H9 (cell line): ENCODE data around the gene LHPP. TPM values are rescaled to one million over a fixed set of nuclear protein-coding genes. Genes with fewer than 3 reads are reported as not detected.

Experiments used
- DNase-seq: peaks from one replicate; pipeline ENCODE4 v3.0.0-alpha.2; 2017
- H2AFZ ChIP-seq: one replicate; pipeline ENCODE4 v1.6.1; 2013; ENCODE audit warnings: mild to moderate bottlenecking, low read length, control low read depth, moderate library complexity
- H2AK5ac ChIP-seq: 2 replicates; pipeline ENCODE4 v1.6.1; 2013; ENCODE audit warnings: low read length, control low read depth, mixed read lengths; ENCODE audit not compliant: insufficient read length
- H2BK120ac ChIP-seq: one replicate; pipeline ENCODE4 v1.6.1; 2013; ENCODE audit warnings: low read depth, mild to moderate bottlenecking, low read length, control low read depth, inconsistent platforms; ENCODE audit not compliant: poor library complexity, severe bottlenecking
- H2BK12ac ChIP-seq: 2 replicates; pipeline ENCODE4 v1.6.1; 2013; ENCODE audit warnings: low read length, control low read depth, mixed read lengths, low read depth; ENCODE audit not compliant: insufficient read length
- H2BK15ac ChIP-seq: 2 replicates; pipeline ENCODE4 v1.6.1; 2013; ENCODE audit warnings: low read depth, low read length, control low read depth
- H2BK20ac ChIP-seq: one replicate; pipeline ENCODE4 v1.6.1; 2013; ENCODE audit warnings: low read depth, mild to moderate bottlenecking, low read length, control low read depth, inconsistent platforms; ENCODE audit not compliant: poor library complexity, severe bottlenecking
- H2BK5ac ChIP-seq: 2 replicates; pipeline ENCODE4 v1.6.1; 2013; ENCODE audit warnings: low read length, control low read depth, mixed read lengths; ENCODE audit not compliant: insufficient read length
- H3K14ac ChIP-seq: 2 replicates; pipeline ENCODE4 v1.6.1; 2013; ENCODE audit warnings: low read length, control low read depth; ENCODE audit not compliant: insufficient read depth
- H3K18ac ChIP-seq: 2 replicates; pipeline ENCODE4 v1.6.1; 2013; ENCODE audit warnings: low read depth, mild to moderate bottlenecking, mixed read lengths, low read length, control low read depth; ENCODE audit not compliant: insufficient read length
- H3K23ac ChIP-seq: 2 replicates; pipeline ENCODE4 v1.6.1; 2013; ENCODE audit warnings: low read length, control low read depth, mixed read lengths, low read depth; ENCODE audit not compliant: insufficient read length
- H3K23me2 ChIP-seq: 2 replicates; pipeline ENCODE4 v1.6.1; 2013; ENCODE audit warnings: low read depth, mild to moderate bottlenecking, mixed read lengths, low read length, control low read depth; ENCODE audit not compliant: insufficient read length, poor library complexity, severe bottlenecking
- H3K27ac ChIP-seq: 2 replicates; pipeline ENCODE4 v1.5.1; 2013; ENCODE audit warnings: low read length, control low read depth, mixed read lengths, low read depth; ENCODE audit not compliant: insufficient read length
- H3K27me3 ChIP-seq: 2 replicates; pipeline ENCODE4 v1.6.1; 2013; ENCODE audit warnings: low read length, control low read depth, inconsistent platforms; ENCODE audit not compliant: insufficient read depth
- H3K4ac ChIP-seq: 2 replicates; pipeline ENCODE4 v1.6.1; 2013; ENCODE audit warnings: low read depth, mild to moderate bottlenecking, control low read depth, inconsistent platforms, low read length, moderate library complexity
- H3K4me1 ChIP-seq: 2 replicates; pipeline ENCODE4 v1.6.1; 2013; ENCODE audit warnings: low read length, control low read depth, inconsistent platforms; ENCODE audit not compliant: insufficient read depth
- H3K4me2 ChIP-seq: 2 replicates; pipeline ENCODE4 v1.6.1; 2013; ENCODE audit warnings: low read length, control low read depth, mixed read lengths; ENCODE audit not compliant: insufficient read length, insufficient read depth
- H3K56ac ChIP-seq: 2 replicates; pipeline ENCODE4 v1.6.1; 2013; ENCODE audit warnings: low read depth, mild to moderate bottlenecking, mixed read lengths, low read length, control low read depth; ENCODE audit not compliant: insufficient read length
- H3K79me1 ChIP-seq: 2 replicates; pipeline ENCODE4 v1.6.1; 2013; ENCODE audit warnings: low read depth, mild to moderate bottlenecking, moderate library complexity, low read length, control low read depth, inconsistent platforms; ENCODE audit not compliant: insufficient read depth, poor library complexity, severe bottlenecking
- H3K79me2 ChIP-seq: 2 replicates; pipeline ENCODE4 v1.6.1; 2013; ENCODE audit warnings: low read length, control low read depth, inconsistent platforms; ENCODE audit not compliant: insufficient read depth
- H3K9ac ChIP-seq: 2 replicates; pipeline ENCODE4 v1.6.1; 2013; ENCODE audit warnings: low read length, control low read depth, mixed read lengths; ENCODE audit not compliant: insufficient read length; ENCODE audit errors: extremely low read depth
- H3K9me3 ChIP-seq: one replicate; pipeline ENCODE4 v1.6.1; 2013; ENCODE audit warnings: low read depth, low read length, inconsistent platforms; ENCODE audit not compliant: control insufficient read depth
- H3T11ph ChIP-seq: one replicate; pipeline ENCODE4 v1.6.1; 2013; ENCODE audit warnings: mild to moderate bottlenecking, low read length, control low read depth, inconsistent platforms
- H4K20me1 ChIP-seq: one replicate; pipeline ENCODE4 v1.6.1; 2013; ENCODE audit not compliant: control insufficient read depth, insufficient read length, insufficient read depth
- H4K5ac ChIP-seq: 2 replicates; pipeline ENCODE4 v1.6.1; 2013; ENCODE audit warnings: low read depth, mild to moderate bottlenecking, mixed read lengths, low read length, control low read depth; ENCODE audit not compliant: insufficient read length
- H4K8ac ChIP-seq: replicated peaks from 2 replicates; pipeline ENCODE4 v1.6.1; 2013; ENCODE audit warnings: low read length, control low read depth, mixed read lengths, low read depth; ENCODE audit not compliant: insufficient read length
- H4K91ac ChIP-seq: 2 replicates; pipeline ENCODE4 v1.6.1; 2013; ENCODE audit warnings: low read depth, mild to moderate bottlenecking, moderate library complexity, mixed read lengths, low read length, control low read depth; ENCODE audit not compliant: insufficient read length
- H3K27ac Mint-ChIP-seq, 3 experiments: 2 replicates in 2 of 3; 3 replicates in 1 of 3; pipeline ENCODE4 v1.8.0; 2020 to 2021; ENCODE audit warnings: mixed read lengths in 3 of 3, mild to moderate bottlenecking in 1 of 3, moderate library complexity in 1 of 3
- H3K27me3 Mint-ChIP-seq: 2 replicates; pipeline ENCODE4 v1.8.0; 2021; ENCODE audit warnings: low read depth, mild to moderate bottlenecking, moderate library complexity, mixed read lengths
- H3K36me3 Mint-ChIP-seq, 3 experiments: 2 replicates in 2 of 3; 3 replicates in 1 of 3; pipeline ENCODE4 v1.8.0; 2020 to 2021; ENCODE audit warnings: low read depth in 3 of 3, mixed read lengths in 3 of 3; ENCODE audit not compliant: insufficient read depth in 1 of 3
- H3K4me1 Mint-ChIP-seq, 2 experiments: 2 replicates each; pipeline ENCODE4 v1.8.0; 2020; ENCODE audit warnings: mixed read lengths in 2 of 2
- H3K4me3 Mint-ChIP-seq, 2 experiments: 2 replicates in 1 of 2; 3 replicates in 1 of 2; pipeline ENCODE4 v1.8.0; 2020 to 2021; ENCODE audit warnings: mild to moderate bottlenecking in 2 of 2, mixed read lengths in 2 of 2, moderate library complexity in 1 of 2
- H3K9me3 Mint-ChIP-seq, 2 experiments: 2 replicates in 1 of 2; 3 replicates in 1 of 2; pipeline ENCODE4 v1.8.0; 2020; ENCODE audit warnings: mild to moderate bottlenecking in 2 of 2, mixed read lengths in 2 of 2, moderate library complexity in 1 of 2
- WGBS: extraction: QIAGEN DNeasy Blood & Tissue Kit; methylation state at CpG from one replicate; pipeline ENCODE4 v1.1.7; 2013; ENCODE audit warnings: missing lambda C conversion rate, low lambda C conversion rate, mixed read lengths; ENCODE audit not compliant: insufficient read length; ENCODE audit errors: extremely low coverage; 5-methylcytosine and 5-hydroxymethylcytosine counted together
- total RNA-seq: library from RNA; stranded (reverse); gene quantifications from 2 replicates; pipeline ENCODE4 v1.2.1, GENCODE V29; 2021
- TF ChIP-seq, protein P1 (sequence below): fragments of 200-600 bp; sonication (generic); conservative IDR thresholded peaks from 3 replicates; pipeline ENCODE4 v1.8.0; 2021; ENCODE audit warnings: antibody characterized with exemption, mild to moderate bottlenecking

Gene LHPP
- total RNA-seq, 1 experiment from 2014 or later, result 29.6 TPM

- no peak overlapping the region for H3K9ac ChIP-seq
- Mint-ChIP-seq H3K4me1 (peaks cover 25 to 28% of the 10 kb centered on the region in 2 experiments), H3K36me3 (peaks cover 0 to 7% (median 4%) of the 10 kb centered on the region in 3 experiments; a peak in 4 of 7 replicates), H3K4me3 (no peak overlapping the region), H3K9me3 (0 out of 5 replicates have a peak, but pooled peaks cover 0 to 3% of the 10 kb centered on the region in 2 experiments), H3K27me3 (peaks cover 1% of the 10 kb centered on the region; the same call in 1 of the 2 replicates), H3K27ac (no peak overlapping the region)
- no peak overlapping the region; the same call in 1 of the 2 replicates for H3K14ac ChIP-seq
- H3K23me2 ChIP-seq, result no peaks in the 10 kb centered on the region
- H3K4me2 ChIP-seq, result no peak overlapping the region
- no peak overlapping the region for H3K27ac ChIP-seq
- H4K20me1 ChIP-seq, result no peaks in the 10 kb centered on the region
- no peak overlapping the region for H2BK120ac ChIP-seq
- H3K79me1 ChIP-seq, result no peaks in the 10 kb centered on the region
- H2BK12ac ChIP-seq, result no peak overlapping the region
- no peak overlapping the region for H3K18ac ChIP-seq
- H3K27me3 ChIP-seq, result no peaks in the 10 kb centered on the region
- H2BK15ac ChIP-seq, result no peak overlapping the region
- H4K5ac ChIP-seq, result no peak overlapping the region
- DNase-seq, result no peak
- no peak overlapping the region for H2BK5ac ChIP-seq
- no peak overlapping the region for H2AFZ ChIP-seq
- H3K4me1 ChIP-seq, result peaks cover 3% of the 10 kb centered on the region; the same call in 1 of the 2 replicates
- TF ChIP-seq, protein P1, sequence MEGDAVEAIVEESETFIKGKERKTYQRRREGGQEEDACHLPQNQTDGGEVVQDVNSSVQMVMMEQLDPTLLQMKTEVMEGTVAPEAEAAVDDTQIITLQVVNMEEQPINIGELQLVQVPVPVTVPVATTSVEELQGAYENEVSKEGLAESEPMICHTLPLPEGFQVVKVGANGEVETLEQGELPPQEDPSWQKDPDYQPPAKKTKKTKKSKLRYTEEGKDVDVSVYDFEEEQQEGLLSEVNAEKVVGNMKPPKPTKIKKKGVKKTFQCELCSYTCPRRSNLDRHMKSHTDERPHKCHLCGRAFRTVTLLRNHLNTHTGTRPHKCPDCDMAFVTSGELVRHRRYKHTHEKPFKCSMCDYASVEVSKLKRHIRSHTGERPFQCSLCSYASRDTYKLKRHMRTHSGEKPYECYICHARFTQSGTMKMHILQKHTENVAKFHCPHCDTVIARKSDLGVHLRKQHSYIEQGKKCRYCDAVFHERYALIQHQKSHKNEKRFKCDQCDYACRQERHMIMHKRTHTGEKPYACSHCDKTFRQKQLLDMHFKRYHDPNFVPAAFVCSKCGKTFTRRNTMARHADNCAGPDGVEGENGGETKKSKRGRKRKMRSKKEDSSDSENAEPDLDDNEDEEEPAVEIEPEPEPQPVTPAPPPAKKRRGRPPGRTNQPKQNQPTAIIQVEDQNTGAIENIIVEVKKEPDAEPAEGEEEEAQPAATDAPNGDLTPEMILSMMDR, result no peak
- no peak overlapping the region for H4K91ac ChIP-seq
- no peak overlapping the region for H3K4ac ChIP-seq
- no peaks in the 10 kb centered on the region for H3K79me2 ChIP-seq
- no peak overlapping the region for H4K8ac ChIP-seq
- H3T11ph ChIP-seq, result no peak overlapping the region
- no peaks in the 10 kb centered on the region for H3K9me3 ChIP-seq
- no peak overlapping the region for H3K23ac ChIP-seq
- H3K56ac ChIP-seq, result no peak overlapping the region
- WGBS, result no CpG with 5 or more reads among the region's 5 CpGs
- H2AK5ac ChIP-seq, result no peak overlapping the region
- no peak overlapping the region for H2BK20ac ChIP-seq
These were observed 168.9 kb downstream of the LHPP start for GRCh38 chr10:124630551-124630950.
